CMK (cell line): ENCODE measurements around the gene GALNT17.

Source experiments
- DNase-seq: peaks from one replicate; pipeline ENCODE4 v3.0.0-alpha.2; 2010; ENCODE audit warnings: low read depth

The GALNT17 gene

GRCh38 chr7:71339924-71340323 lies 208.0 kb downstream of the GALNT17 start:
- no peak for DNase-seq

DNA sequence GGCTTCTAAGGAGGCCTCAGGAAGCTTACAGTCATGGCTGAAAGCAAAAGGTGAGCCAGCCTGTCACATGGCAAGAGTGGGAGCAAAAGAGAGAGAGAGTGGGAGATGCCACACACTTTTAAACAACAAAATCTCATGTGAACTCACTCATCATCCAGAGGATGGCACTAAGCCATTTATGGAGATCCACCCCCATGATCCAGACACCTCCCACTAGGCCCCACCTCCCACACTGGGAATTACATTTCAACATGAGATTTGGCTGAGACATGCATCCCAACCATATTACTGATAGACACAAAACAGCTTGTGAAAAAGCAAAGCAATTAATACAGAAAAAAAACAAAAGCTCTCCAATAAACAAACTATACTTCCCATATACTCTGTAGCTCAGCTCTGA lies 210.3 kb downstream of the GALNT17 start:
- no peak for DNase-seq

DNA sequence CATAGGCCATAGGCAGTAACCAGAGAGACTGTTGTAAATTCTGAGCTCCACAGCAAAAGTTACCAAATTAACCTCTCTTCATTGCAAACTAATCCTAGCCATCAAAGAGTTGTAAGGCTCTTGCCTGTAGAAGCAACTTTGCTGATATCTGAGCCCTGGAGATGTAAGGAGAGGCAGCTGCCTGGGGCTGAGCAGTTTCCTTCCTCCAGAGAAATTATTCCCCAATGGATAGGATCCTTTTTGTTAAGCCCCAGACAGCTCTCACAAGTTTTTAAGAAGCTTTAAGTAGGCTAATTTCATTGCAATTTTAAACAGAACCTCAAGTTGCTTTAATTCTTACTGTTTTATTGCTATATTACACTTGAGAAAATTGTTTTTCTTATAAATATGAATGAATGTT lies 211.1 kb downstream of the GALNT17 start:
- no peak for DNase-seq

- DNase-seq = no peak
Observed at GRCh38 chr7:71343892-71344291, 211.9 kb downstream of the GALNT17 start.

DNA sequence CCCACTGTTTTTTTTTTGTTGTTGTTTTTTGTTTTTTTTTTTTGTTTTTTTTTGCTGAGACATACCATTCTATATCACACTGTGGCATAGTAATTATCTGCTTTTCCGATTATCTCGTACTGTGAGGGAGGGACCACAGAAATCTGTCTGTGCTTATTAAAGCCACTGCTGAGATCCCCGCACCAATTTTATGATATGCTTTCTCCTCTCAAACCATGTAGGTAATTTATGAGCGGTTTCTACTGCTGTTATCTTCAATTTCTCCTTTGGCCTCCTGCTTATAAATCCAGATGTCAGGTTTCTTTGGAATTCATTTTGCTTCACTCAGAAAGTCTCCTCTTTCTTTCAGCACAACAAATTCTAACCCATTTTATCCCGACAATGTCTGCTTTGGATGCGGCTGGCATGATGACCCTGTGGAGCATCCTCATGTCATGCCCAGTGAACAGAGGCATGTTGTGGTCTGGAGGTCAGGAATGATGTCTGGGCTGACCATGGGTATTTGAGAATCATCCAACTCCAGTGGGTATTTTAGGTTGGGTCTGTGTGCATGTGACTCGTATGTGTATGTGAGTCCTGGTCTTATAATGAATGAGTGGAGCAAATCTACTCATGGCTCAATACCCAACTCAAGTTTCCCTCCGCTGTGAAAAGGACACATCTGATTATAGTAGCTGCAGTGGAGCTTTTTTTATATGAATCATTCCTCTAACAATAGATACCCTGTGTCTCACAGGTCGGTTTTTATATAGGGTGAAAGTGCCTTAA lies 213.4 kb downstream of the GALNT17 start:
- no peak for DNase-seq

- DNase-seq = no peak
Observed at GRCh38 chr7:71348821-71349681, 217.1 kb downstream of the GALNT17 start.

DNA sequence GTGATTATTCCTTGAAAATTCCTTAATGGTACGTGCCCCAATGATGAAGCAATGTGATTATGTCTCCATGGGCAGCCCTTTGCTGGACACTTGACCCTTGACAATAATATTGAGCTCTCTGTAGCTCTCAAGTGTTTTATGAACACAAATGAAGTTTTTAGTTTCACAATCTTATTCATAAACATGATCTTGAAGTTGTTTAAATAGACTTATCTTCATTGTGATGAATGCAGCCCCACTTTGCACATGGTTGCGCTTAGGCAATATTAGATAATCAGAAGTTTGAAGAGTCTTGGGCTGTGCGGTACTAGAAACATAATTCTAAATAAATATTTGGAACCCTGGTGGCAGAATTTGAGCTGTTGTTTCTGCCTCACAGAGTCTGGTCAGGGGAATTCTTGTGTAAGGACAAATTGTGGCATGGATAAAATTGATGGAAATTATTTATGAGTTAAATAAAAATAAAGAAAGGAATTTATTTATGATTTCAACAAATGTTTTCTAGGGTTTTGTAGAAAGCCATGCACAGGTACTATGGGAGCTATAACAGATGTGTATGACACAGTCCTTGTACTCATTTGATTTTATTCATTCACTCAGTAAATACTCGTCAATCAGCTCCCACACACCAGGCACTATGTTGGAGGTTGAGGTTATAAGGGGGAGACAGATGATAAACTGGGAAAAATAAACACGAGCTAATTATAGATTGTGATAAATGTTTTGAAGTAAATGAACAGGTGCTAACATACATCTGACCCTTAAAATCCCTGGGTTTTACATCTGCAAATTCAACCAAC lies 217.9 kb downstream of the GALNT17 start:
- no peak for DNase-seq

- no peak for DNase-seq
Observed at GRCh38 chr7:71350680-71351079, 218.7 kb downstream of the GALNT17 start.

DNA sequence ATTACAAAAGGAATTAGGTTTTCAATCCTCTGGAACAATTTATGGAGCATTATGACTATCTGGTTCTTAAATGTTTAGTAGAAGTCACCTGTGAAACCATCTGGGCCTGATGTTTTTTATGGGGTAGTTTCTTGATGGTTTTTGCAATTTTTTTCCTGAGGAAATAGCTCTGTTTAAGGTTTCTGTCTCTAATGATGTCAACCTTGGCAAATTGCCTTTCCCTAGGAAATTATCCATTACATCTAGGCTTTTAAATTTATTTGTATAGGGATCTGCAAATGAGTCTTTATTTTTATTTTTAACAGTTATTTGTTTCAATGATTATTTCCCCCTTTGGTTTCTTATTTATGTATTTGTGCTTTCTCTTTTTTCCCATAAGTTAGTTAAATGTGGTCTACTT lies 222.8 kb downstream of the GALNT17 start:
- DNase-seq = no peak

- no peak for DNase-seq
Observed at GRCh38 chr7:71361451-71362032, 229.6 kb downstream of the GALNT17 start.

DNA sequence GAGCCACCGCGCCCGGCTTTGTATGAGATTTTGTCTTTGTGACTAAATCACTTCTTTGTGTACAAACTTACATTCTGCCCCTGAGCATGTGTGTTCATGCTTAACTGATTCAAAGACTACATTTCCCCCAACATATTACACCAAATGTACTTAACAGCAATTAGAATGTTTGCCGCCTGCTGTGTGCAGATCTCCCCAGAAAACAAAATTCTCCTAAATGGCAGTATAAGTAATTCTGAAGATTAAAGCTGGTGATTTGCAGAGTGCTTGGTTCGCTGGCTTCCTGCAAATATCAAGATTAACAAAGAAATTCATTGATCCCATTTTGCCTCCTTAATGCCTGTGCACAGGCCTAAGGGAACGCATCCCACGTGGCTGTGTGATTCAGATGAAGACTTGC lies 230.3 kb downstream of the GALNT17 start:
- no peak for DNase-seq

DNA sequence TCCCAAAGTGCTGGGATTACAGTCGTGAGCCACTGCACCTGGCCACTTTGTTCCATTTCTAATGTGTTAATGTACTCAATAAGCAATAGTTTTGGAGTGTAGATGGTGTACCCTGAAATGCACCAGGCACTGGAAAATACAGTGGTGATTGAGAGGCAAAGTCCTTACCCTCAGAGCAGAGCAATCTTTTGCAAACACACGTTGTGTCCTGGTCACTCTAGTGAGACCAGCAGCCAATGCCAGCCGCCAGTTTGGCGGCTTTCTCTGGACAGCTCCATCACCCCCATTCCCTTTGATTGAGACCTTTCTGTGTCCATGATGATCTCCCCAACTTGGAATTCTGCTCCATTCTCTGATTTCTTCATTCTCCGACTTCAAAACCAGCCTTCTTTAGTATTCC lies 231.3 kb downstream of the GALNT17 start:
- no peak for DNase-seq

GRCh38 chr7:71363627-71364026 lies 231.7 kb downstream of the GALNT17 start:
- no peak for DNase-seq

- DNase-seq = no peak
Observed at GRCh38 chr7:71364551-71364950, 232.6 kb downstream of the GALNT17 start.

DNA sequence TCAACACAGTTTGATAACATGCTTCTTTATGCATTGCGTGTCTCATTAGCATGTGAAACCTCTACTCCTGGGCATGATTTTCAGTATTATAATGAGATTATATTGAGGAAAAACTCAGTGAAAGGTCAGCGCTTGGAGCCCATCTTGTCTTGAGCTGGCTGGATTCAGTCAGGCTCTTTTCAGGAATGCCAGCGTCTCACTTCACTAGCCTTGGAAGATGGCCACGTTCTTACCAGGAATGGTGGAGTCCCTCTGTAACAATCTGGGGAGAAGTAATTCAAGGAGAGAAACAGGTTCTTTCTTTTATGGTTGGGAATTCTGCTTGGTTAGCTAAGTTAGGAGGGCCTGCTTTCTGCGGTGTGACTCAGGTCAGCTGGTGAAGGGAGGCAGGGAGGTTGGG lies 241.0 kb downstream of the GALNT17 start:
- no peak for DNase-seq

GRCh38 chr7:71377062-71377461 lies 245.1 kb downstream of the GALNT17 start:
- DNase-seq = no peak

- DNase-seq = no peak
Observed at GRCh38 chr7:71377469-71377868, 245.5 kb downstream of the GALNT17 start.

DNA sequence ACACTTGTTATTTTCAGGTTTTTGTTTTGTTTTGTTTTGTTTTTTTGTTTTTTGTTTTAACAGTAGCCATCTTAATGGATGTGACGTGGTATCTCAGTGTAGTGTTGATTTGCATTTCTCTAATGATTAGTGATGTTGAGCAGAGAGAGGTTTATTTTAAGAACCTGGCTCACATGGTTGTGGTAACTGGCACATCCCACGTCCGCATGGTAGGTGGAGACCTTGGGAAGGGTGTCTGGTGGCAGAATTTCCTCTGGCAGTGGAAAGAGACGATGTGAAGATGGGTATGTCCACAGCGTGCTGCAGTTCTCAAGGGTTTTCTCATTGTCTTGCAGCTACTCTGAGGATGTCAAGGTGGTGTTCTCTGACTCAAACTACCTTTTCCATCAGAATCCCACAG lies 252.2 kb downstream of the GALNT17 start:
- DNase-seq = no peak

DNA sequence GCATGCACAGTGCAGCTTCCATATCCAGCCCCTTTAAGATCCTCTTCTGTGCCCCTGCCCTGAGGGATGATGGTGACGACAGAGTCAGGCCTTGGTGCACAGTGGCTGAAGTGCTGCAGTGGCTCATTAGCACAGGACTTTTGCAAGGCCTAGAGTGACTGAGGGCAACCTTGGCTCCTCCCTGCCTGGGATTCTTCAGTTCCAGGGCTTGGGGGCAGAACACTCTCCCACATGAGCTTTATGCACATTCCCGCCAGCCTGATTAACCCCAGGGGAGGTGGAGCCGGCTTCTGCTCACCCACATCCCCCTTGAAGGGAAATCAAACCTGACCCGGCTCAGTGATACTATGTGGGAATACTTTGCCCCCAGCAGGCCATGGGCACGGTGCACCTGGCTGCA lies 253.4 kb downstream of the GALNT17 start:
- no peak for DNase-seq

GRCh38 chr7:71386152-71386785 lies 254.3 kb downstream of the GALNT17 start:
- no peak for DNase-seq

DNA sequence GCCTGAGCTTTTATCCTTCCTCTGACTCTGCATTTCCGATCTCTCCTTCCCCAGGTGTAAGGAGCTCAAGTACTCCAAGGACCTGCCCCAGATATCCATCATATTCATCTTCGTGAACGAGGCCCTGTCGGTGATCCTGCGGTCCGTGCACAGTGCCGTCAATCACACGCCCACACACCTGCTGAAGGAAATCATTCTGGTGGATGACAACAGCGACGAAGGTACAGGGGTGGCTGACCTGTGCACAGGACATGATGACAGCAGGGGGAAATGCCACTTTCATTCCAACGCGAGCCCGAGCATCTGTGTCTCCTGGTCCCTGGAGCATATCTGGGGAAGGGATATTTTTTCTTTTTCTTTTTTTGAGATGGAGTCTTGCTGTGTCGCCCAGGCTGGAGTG lies 256.2 kb downstream of the GALNT17 start:
- no peak for DNase-seq

GRCh38 chr7:71389976-71390375 lies 258.0 kb downstream of the GALNT17 start:
- no peak for DNase-seq
